MCF 10A (cell line): ENCODE results near the gene MYO1D. TPM values are rescaled to one million over a fixed set of nuclear protein-coding genes. Genes with fewer than 3 reads are reported as not detected.

ENCODE experiments used
- BruUV-seq: library from RNA; stranded (reverse); fragments of 400-500 nt; replicated peaks from 2 replicates; lab custom pipeline; 2021; lab: Mats Ljungman, UMichigan
- CTCF ChIA-PET: fragments of 300-600 bp; sonication (Branson Sonifier 250); formaldehyde crosslinking; extraction: SDS; loops from one replicate; lab custom pipeline; 2021; ENCODE audit warnings: antibody characterized with exemption, inconsistent platforms; lab: Yijun Ruan, JAX
- POLR2A ChIA-PET: fragments of 300-600, 350-650 bp; sonication (Branson Sonifier 250); formaldehyde crosslinking; extraction: SDS; loops from one replicate; lab custom pipeline; 2020; ENCODE audit warnings: antibody characterized with exemption, inconsistent platforms; lab: Yijun Ruan, JAX
- DNase-seq: peaks from one replicate; pipeline ENCODE4 v3.0.0-alpha.2; 2018; ENCODE audit not compliant: unreplicated experiment
- H3K27ac Mint-ChIP-seq: one replicate; pipeline ENCODE4 v1.8.0; 2022; ENCODE audit warnings: mild to moderate bottlenecking, low read depth, mixed read lengths; ENCODE audit not compliant: unreplicated experiment
- H3K27me3 Mint-ChIP-seq: one replicate; pipeline ENCODE4 v1.8.0; 2022; ENCODE audit warnings: mixed read lengths; ENCODE audit not compliant: insufficient read depth, unreplicated experiment
- H3K36me3 Mint-ChIP-seq: one replicate; pipeline ENCODE4 v1.8.0; 2022; ENCODE audit warnings: mild to moderate bottlenecking, moderate library complexity, mixed read lengths; ENCODE audit not compliant: insufficient read depth, unreplicated experiment
- H3K4me1 Mint-ChIP-seq: one replicate; pipeline ENCODE4 v1.8.0; 2022; ENCODE audit warnings: mixed read lengths; ENCODE audit not compliant: insufficient read depth, unreplicated experiment
- H3K4me3 Mint-ChIP-seq: one replicate; pipeline ENCODE4 v1.8.0; 2022; ENCODE audit warnings: mild to moderate bottlenecking, moderate library complexity, mixed read lengths; ENCODE audit not compliant: unreplicated experiment
- H3K9me3 Mint-ChIP-seq: one replicate; pipeline ENCODE4 v1.8.0; 2022; ENCODE audit warnings: mixed read lengths; ENCODE audit not compliant: unreplicated experiment
- intact Hi-C: fragments of 100-400 bp; cut with micrococcal nuclease; formaldehyde crosslinking; loops from 2 replicates; pipeline ENCODE4 v1.14.1; 2022
- total RNA-seq: library from RNA; stranded (reverse); gene quantifications from 2 replicates; pipeline ENCODE4 v1.2.3, GENCODE V29; 2022
- TF ChIP-seq, protein P1 (sequence below): fragments of 200-600 bp; IDR thresholded peaks from one replicate; pipeline ENCODE4 v1.8.0; 2022; ENCODE audit warnings: antibody characterized with exemption, mild to moderate bottlenecking; ENCODE audit not compliant: unreplicated experiment

Gene MYO1D
- total RNA-seq, 1 experiment from 2014 or later: 30.5 TPM

DNA sequence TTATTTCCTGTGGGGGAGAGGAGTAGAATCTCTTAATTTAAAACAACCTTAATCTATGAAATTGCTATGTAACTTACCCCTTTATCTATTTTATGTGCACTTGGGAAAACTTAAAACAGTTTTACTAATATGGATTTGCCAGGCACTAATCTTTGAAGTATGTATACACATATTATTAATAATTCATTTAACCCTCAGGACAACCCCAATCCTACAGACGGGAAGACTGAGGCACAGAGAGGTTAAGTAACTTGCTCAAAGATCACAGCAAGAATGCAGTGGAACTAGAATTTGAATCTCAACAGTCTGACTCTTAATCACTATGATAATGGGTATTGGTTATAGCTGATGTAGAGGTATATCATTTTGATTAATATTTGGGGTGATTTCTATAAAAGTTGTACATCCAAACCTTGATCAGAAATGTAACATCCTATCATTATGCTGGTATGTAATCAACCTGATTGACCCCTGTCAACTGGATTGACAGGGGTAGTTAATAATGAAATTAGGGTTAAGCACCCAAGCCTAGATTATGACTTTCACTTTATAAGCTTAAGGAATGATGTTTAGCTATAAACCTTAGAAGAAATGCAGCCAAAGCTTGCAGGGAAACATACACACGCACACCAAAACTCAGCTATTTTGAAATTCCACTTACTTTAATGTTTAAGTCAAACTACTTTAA is 1.6 kb downstream of the MYO1D start:
- POLR2A ChIA-PET: interaction anchor here (0.7 to 4.9 kb wide), 10 partner anchors 8 to 93 kb away, joined by 3 to 78 read pairs (median 12); no protein-coding TSS in a partner anchor
- TF ChIP-seq, protein P1, sequence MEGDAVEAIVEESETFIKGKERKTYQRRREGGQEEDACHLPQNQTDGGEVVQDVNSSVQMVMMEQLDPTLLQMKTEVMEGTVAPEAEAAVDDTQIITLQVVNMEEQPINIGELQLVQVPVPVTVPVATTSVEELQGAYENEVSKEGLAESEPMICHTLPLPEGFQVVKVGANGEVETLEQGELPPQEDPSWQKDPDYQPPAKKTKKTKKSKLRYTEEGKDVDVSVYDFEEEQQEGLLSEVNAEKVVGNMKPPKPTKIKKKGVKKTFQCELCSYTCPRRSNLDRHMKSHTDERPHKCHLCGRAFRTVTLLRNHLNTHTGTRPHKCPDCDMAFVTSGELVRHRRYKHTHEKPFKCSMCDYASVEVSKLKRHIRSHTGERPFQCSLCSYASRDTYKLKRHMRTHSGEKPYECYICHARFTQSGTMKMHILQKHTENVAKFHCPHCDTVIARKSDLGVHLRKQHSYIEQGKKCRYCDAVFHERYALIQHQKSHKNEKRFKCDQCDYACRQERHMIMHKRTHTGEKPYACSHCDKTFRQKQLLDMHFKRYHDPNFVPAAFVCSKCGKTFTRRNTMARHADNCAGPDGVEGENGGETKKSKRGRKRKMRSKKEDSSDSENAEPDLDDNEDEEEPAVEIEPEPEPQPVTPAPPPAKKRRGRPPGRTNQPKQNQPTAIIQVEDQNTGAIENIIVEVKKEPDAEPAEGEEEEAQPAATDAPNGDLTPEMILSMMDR: no peak
- no peaks in the 10 kb centered on the region for H3K36me3 Mint-ChIP-seq
- CTCF ChIA-PET: interaction anchor here (0.6 to 4.8 kb wide), 19 partner anchors 8 to 401 kb away, joined by 3 to 213 read pairs (median 21); no protein-coding TSS in a partner anchor
- no peak for DNase-seq
- intact Hi-C loops: loop anchor here (5.0 to 10.0 kb wide), 3 partner anchors 37 to 119 kb away; partner anchors contain the start of gene SPACA3
- peak overlapping the region; percentile 57 for H3K27ac Mint-ChIP-seq
- H3K27me3 Mint-ChIP-seq: no peaks in the 10 kb centered on the region
- BruUV-seq: no TSS peak
- peak overlapping the region; percentile 77 for H3K4me3 Mint-ChIP-seq
- H3K4me1 Mint-ChIP-seq: peaks cover 21% of the 10 kb centered on the region
- no peaks in the 10 kb centered on the region for H3K9me3 Mint-ChIP-seq

DNA sequence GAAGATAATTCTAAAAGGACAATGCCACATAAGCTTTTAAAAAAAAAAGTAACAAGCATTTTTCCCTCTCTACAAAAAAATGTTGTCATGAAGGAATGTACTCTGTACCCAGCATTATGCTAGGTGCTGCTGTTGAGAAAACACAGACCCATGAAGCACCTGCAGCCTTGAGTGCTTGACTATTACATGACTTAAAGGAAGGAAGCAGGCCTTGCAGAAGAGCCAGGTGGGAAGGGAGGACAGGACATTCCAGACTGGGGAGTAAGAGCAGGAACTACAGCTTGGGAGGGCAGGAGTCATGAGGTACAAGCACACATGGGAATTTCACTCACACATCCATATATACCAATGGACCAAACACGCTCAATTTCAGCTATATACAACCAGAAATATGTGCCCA is 3.8 kb downstream of the MYO1D start:
- H3K4me1 Mint-ChIP-seq: peaks cover 21% of the 10 kb centered on the region
- DNase-seq: no peak
- no peaks in the 10 kb centered on the region for H3K36me3 Mint-ChIP-seq
- ChIA-PET CTCF (interaction anchor here (1.1 to 3.4 kb wide), 4 partner anchors 18 to 410 kb away, joined by 3 to 18 read pairs (median 4); no protein-coding TSS in a partner anchor), POLR2A (interaction anchor here (1.8 kb wide), 1 partner anchor 44 kb away, joined by 4 read pairs; no protein-coding TSS in a partner anchor)
- intact Hi-C loops: loop anchor here (10.0 kb wide), 1 partner anchor 122 kb away; the partner anchor contains the start of gene SPACA3
- peak overlapping the region; percentile 52 for H3K27ac Mint-ChIP-seq
- no peaks in the 10 kb centered on the region for H3K27me3 Mint-ChIP-seq
- BruUV-seq: no TSS peak
- TF ChIP-seq, protein P1: no peak
- H3K9me3 Mint-ChIP-seq: no peaks in the 10 kb centered on the region
- H3K4me3 Mint-ChIP-seq: no peak overlapping the region

DNA sequence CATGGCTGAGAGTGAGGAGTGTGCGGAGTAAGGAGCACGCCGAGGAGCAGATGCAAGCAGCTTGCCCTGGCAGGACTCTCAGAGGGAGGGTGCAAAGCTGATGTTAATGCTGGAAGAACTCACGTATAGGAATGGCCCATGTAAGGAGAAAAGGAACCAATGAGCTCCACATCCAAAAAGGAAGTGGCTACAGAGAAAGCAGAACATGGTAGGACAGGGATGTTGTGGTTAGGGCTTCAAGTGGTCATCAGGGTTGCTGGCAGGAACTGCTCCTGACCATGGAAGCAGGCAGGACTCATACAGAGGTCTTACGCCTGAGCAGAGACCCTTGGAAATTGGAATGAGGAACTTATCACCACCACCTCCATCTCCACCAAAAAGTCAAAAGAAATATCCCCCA is 5.2 kb downstream of the MYO1D start:
- intact Hi-C loops: loop anchor here (10.0 kb wide), 1 partner anchor 123 kb away; the partner anchor contains the start of gene SPACA3
- no peaks in the 10 kb centered on the region for H3K27me3 Mint-ChIP-seq
- CTCF ChIA-PET: interaction anchor here (0.5 to 3.4 kb wide), 6 partner anchors 11 to 430 kb away, joined by 3 to 18 read pairs (median 4); no protein-coding TSS in a partner anchor
- no peaks in the 10 kb centered on the region for H3K9me3 Mint-ChIP-seq
- H3K27ac Mint-ChIP-seq: no peak overlapping the region
- DNase-seq: no peak
- TF ChIP-seq, protein P1: no peak
- POLR2A ChIA-PET: interaction anchor here (1.8 kb wide), 1 partner anchor 43 kb away, joined by 4 read pairs; no protein-coding TSS in a partner anchor
- no TSS peak for BruUV-seq
- H3K4me3 Mint-ChIP-seq: no peak overlapping the region
- no peaks in the 10 kb centered on the region for H3K36me3 Mint-ChIP-seq
- H3K4me1 Mint-ChIP-seq: peaks cover 16% of the 10 kb centered on the region

DNA sequence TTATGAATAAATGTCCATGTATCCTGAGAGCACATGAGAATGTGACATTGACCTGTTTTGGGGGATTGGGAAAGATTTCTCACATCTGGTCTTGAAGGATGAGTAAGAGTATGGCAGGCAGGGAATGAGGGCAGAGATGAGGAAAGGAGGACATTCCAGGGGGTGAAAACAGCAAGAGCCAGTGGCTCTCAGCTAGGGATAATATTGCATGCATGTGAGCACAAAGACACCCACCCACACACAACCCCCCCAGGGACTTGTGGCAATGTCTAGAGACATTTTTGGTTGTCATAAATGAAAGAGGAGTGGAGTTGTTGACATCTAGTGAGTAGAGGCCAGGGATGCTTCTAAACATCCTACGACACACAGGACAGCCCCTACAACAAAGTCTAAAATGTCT is 6.0 kb downstream of the MYO1D start:
- no peaks in the 10 kb centered on the region for H3K36me3 Mint-ChIP-seq
- H3K4me3 Mint-ChIP-seq: no peak overlapping the region
- BruUV-seq: no TSS peak
- TF ChIP-seq, protein P1: no peak
- no peaks in the 10 kb centered on the region for H3K9me3 Mint-ChIP-seq
- ChIA-PET POLR2A (no interaction called here), CTCF (interaction anchor here (3.4 kb wide), 1 partner anchor 88 kb away, joined by 18 read pairs; no protein-coding TSS in a partner anchor)
- no peak overlapping the region for H3K27ac Mint-ChIP-seq
- H3K27me3 Mint-ChIP-seq: no peaks in the 10 kb centered on the region
- H3K4me1 Mint-ChIP-seq: peaks cover 16% of the 10 kb centered on the region
- intact Hi-C loops: loop anchor here (10.0 kb wide), 1 partner anchor 124 kb away; the partner anchor contains the start of gene SPACA3
- no peak for DNase-seq
